HepG2 (cell line): ENCODE results near the gene UBXN1. TPM values are rescaled to one million over a fixed set of nuclear protein-coding genes. Genes with fewer than 3 reads are reported as not detected.

ENCODE experiments used
- ATAC-seq: fragments of 200-7000 bp; cut with Tn5 transposase; 3 replicates; pipeline ENCODE4 v1.9.1; 2020; ENCODE audit warnings: mild to moderate bottlenecking, moderate library complexity
- BruUV-seq: library from RNA; stranded (reverse); fragments of 400-500 nt; replicated peaks from 2 replicates; lab custom pipeline; 2021; lab: Mats Ljungman, UMichigan
- CTCF ChIA-PET: fragments of 300-600 bp; formaldehyde crosslinking; extraction: SDS; loops from one replicate; lab custom pipeline; 2021; ENCODE audit warnings: low total read pairs, inconsistent platforms, low intra/inter-chr PET ratio; lab: Yijun Ruan, JAX
- POLR2A ChIA-PET: fragments of 350-600 bp; sonication (Branson Sonifier 250); formaldehyde crosslinking; loops from one replicate; lab custom pipeline; 2020; ENCODE audit warnings: antibody characterized with exemption, inconsistent platforms; lab: Yijun Ruan, JAX
- DNase-seq: peaks from one replicate; pipeline ENCODE4 v3.0.0-alpha.2; 2015; ENCODE audit warnings: low spot score
- FAIRE-seq: peaks from 3 replicates; lab custom pipeline; 2011; peaks lifted over from hg19 to GRCh38; lab: Jason Lieb, UNC
- H2AFZ ChIP-seq: one replicate; pipeline ENCODE4 v1.6.1; 2011; ENCODE audit warnings: low read length, inconsistent platforms
- H3K27ac ChIP-seq: fragments of 300-600 bp; 3 replicates; pipeline ENCODE4 v1.8.0; 2011; ENCODE audit warnings: mixed run types, mild to moderate bottlenecking, mixed read lengths, low read length, inconsistent platforms; ENCODE audit not compliant: insufficient read depth; ENCODE audit errors: extremely low read length
- H3K27me3 ChIP-seq, 2 experiments: fragments of 200-600 bp in 1 of 2; 2 replicates in 1 of 2; 3 replicates in 1 of 2; pipeline versions ENCODE4 v1.6.0 to v1.8.0; 2011; ENCODE audit warnings: low read length in 2 of 2, mild to moderate bottlenecking in 2 of 2, moderate library complexity in 2 of 2, inconsistent platforms in 1 of 2; ENCODE audit not compliant: insufficient read depth in 2 of 2, control insufficient read depth in 1 of 2
- H3K36me3 ChIP-seq, 2 experiments: fragments of 200-600 bp in 1 of 2; replicated peaks in 1 of 2; 2 replicates in 1 of 2; 3 replicates in 1 of 2; pipeline versions ENCODE4 v1.5.1 to v1.8.0; 2011; ENCODE audit warnings: low read length in 2 of 2, inconsistent platforms in 1 of 2; ENCODE audit not compliant: insufficient read depth in 2 of 2, control insufficient read depth in 1 of 2
- H3K4me1 ChIP-seq: 2 replicates; pipeline ENCODE4 v1.5.1; 2012; ENCODE audit warnings: low read length, inconsistent platforms; ENCODE audit not compliant: insufficient read depth
- H3K4me2 ChIP-seq: 2 replicates; pipeline ENCODE4 v1.6.0; 2011; ENCODE audit warnings: low read depth, low read length, inconsistent platforms
- H3K4me3 ChIP-seq, 3 experiments: fragments of 200-600 bp in 1 of 3; sonication (generic), shearing (Covaris generic) in 1 of 3; replicated peaks in 1 of 3; 2 replicates each; pipeline ENCODE4 v1.5.1; 2011 to 2016; ENCODE audit warnings: low read length in 3 of 3, inconsistent platforms in 2 of 3, low read depth in 2 of 3, mild to moderate bottlenecking in 2 of 3, control low read depth in 1 of 3, mixed read lengths in 1 of 3; ENCODE audit not compliant: insufficient read depth in 1 of 3
- H3K79me2 ChIP-seq: one replicate; pipeline ENCODE4 v1.6.1; 2011; ENCODE audit warnings: low read length, inconsistent platforms; ENCODE audit not compliant: insufficient read depth
- H3K9ac ChIP-seq: 2 replicates; pipeline ENCODE4 v1.6.0; 2011; ENCODE audit warnings: mild to moderate bottlenecking, low read depth, low read length, inconsistent platforms; ENCODE audit not compliant: insufficient read depth
- H3K9me3 ChIP-seq: 2 replicates; pipeline ENCODE4 v1.5.1; 2012; ENCODE audit warnings: mild to moderate bottlenecking, low read length
- H4K20me1 ChIP-seq: 2 replicates; pipeline ENCODE4 v1.6.0; 2011; ENCODE audit warnings: inconsistent platforms, mild to moderate bottlenecking, low read length, moderate library complexity; ENCODE audit not compliant: insufficient read depth
- EP300 ChIP-seq, 3 experiments: sonication (generic) in 1 of 3; formaldehyde crosslinking in 1 of 3; IDR thresholded peaks; 2 replicates each; pipeline versions ENCODE4 v1.5.1 to v1.6.1; 2011 to 2020; ENCODE audit warnings: low read depth in 2 of 3, low read length in 2 of 3, borderline replicate concordance in 1 of 3, improper control_type of control experiment in 1 of 3, mild to moderate bottlenecking in 1 of 3, missing genetic modification reagents in 1 of 3, moderate library complexity in 1 of 3
- KDM2A ChIP-seq: sonication (generic); formaldehyde crosslinking; IDR thresholded peaks from 2 replicates; pipeline ENCODE4 v1.4.0; 2020; ENCODE audit warnings: low read depth, missing genetic modification reagents, borderline replicate concordance
- KLF9 ChIP-seq: IDR thresholded peaks from 2 replicates; pipeline ENCODE4 v1.6.1; 2016; ENCODE audit warnings: low read depth
- MAFF ChIP-seq: IDR thresholded peaks from 2 replicates; pipeline ENCODE4 v1.6.1; 2011; ENCODE audit warnings: low read depth, low read length, improper control_type of control experiment
- MAZ ChIP-seq, 2 experiments: sonication (generic) in 1 of 2; formaldehyde crosslinking in 1 of 2; IDR thresholded peaks; 2 replicates each; pipeline versions ENCODE4 v1.5.0 to v1.6.1; 2012 to 2020; ENCODE audit warnings: low read depth in 2 of 2, mild to moderate bottlenecking in 2 of 2, borderline replicate concordance in 1 of 2, improper control_type of control experiment in 1 of 2, low read length in 1 of 2, missing genetic modification reagents in 1 of 2, moderate library complexity in 1 of 2
- MXI1 ChIP-seq: IDR thresholded peaks from 3 replicates; pipeline ENCODE4 v1.6.1; 2012; ENCODE audit warnings: low read depth, low read length, inconsistent platforms, borderline replicate concordance
- NCOA2 ChIP-seq: sonication (generic); formaldehyde crosslinking; IDR thresholded peaks from 2 replicates; pipeline ENCODE4 v1.8.0; 2022; ENCODE audit warnings: inconsistent platforms
- PLRG1 ChIP-seq: fragments of 450-650 bp; conservative IDR thresholded peaks from 2 replicates; pipeline ENCODE4 v1.6.1; 2016
- POLR2AphosphoS5 ChIP-seq: IDR thresholded peaks from 2 replicates; pipeline ENCODE4 v1.6.1; 2012; ENCODE audit warnings: low read depth, low read length
- REL ChIP-seq: sonication (generic); formaldehyde crosslinking; conservative IDR thresholded peaks from 2 replicates; pipeline ENCODE4 v1.8.0; 2022; ENCODE audit warnings: mild to moderate bottlenecking, missing genetic modification reagents, moderate library complexity
- RNF2 ChIP-seq: fragments of 450-650 bp; conservative IDR thresholded peaks from 2 replicates; pipeline ENCODE4 v1.6.1; 2016; ENCODE audit warnings: low read depth
- RXRB ChIP-seq: IDR thresholded peaks from 2 replicates; pipeline ENCODE4 v1.6.1; 2016; ENCODE audit warnings: borderline replicate concordance, missing genetic modification reagents, missing compliant biosample characterization
- ZNF224 ChIP-seq: sonication (generic); formaldehyde crosslinking; IDR thresholded peaks from 2 replicates; pipeline ENCODE4 v1.5.0; 2020; ENCODE audit warnings: mild to moderate bottlenecking, missing genetic modification reagents
- ZNF33A ChIP-seq: sonication (generic); formaldehyde crosslinking; IDR thresholded peaks from 2 replicates; pipeline ENCODE4 v1.5.1; 2020; ENCODE audit warnings: missing genetic modification reagents, mild to moderate bottlenecking, moderate library complexity, borderline replicate concordance
- ZNF34 ChIP-seq: sonication (generic); formaldehyde crosslinking; IDR thresholded peaks from 2 replicates; pipeline ENCODE4 v1.4.0; 2020; ENCODE audit warnings: mild to moderate bottlenecking, missing genetic modification reagents, borderline replicate concordance
- ZNF646 ChIP-seq: sonication (generic); formaldehyde crosslinking; IDR thresholded peaks from 2 replicates; pipeline ENCODE4 v1.9.0; 2021; ENCODE audit warnings: mild to moderate bottlenecking, missing genetic modification reagents
- WGBS: methylation state at CpG from one replicate; pipeline ENCODE4 v1.1.6; 2017; ENCODE audit warnings: low lambda C conversion rate; 5-methylcytosine and 5-hydroxymethylcytosine counted together
- in situ Hi-C: cut with HindIII; loops from 2 replicates; pipeline ENCODE4 v1.10.0; 2017; ENCODE audit warnings: low pct_unique_long_range_greater_than_20kb; ENCODE audit not compliant: extremely low pct_ligation_motif_present
- intact Hi-C: fragments of 100-400 bp; cut with micrococcal nuclease; formaldehyde crosslinking; loops from one replicate; pipeline ENCODE4 v1.10.0; 2022; ENCODE audit not compliant: unreplicated experiment
- polyA plus RNA-seq, 8 experiments: library from polyadenylated mRNA; depleted of rRNA in 3 of 8; stranded (reverse) in 7 of 8; unstranded in 1 of 8; fragments of >200 nt; fragmentation: Illumina TruSeq in 4 of 8; extraction: Trizol in 4 of 8; gene quantifications; 2 replicates each; pipeline versions ENCODE4 v1.2.1 to v1.2.3, GENCODE V29; 2011 to 2016; ENCODE audit warnings: low read depth in 4 of 8, missing spikeins in 1 of 8, mixed read lengths in 1 of 8; ENCODE audit not compliant: insufficient read depth in 1 of 8
- total RNA-seq, 5 experiments: library from RNA; depleted of rRNA; stranded (reverse); fragments of >200 nt; fragmentation: Illumina TruSeq; extraction: Trizol; gene quantifications; 2 replicates each; pipeline ENCODE4 v1.2.3, GENCODE V29; 2016; ENCODE audit warnings: low read depth in 1 of 5
- TF ChIP-seq, protein P1 (sequence below): sonication (generic); formaldehyde crosslinking; IDR thresholded peaks from 2 replicates; pipeline ENCODE4 v1.8.0; 2022; ENCODE audit warnings: missing genetic modification reagents, mild to moderate bottlenecking, borderline replicate concordance

UBXN1 gene
- total and polyA plus RNA-seq, 2 of the 13 experiments (the other 11 are each of a cell fraction or from before 2014, with no cell fraction given): 47.5 to 52.4 TPM

DNA sequence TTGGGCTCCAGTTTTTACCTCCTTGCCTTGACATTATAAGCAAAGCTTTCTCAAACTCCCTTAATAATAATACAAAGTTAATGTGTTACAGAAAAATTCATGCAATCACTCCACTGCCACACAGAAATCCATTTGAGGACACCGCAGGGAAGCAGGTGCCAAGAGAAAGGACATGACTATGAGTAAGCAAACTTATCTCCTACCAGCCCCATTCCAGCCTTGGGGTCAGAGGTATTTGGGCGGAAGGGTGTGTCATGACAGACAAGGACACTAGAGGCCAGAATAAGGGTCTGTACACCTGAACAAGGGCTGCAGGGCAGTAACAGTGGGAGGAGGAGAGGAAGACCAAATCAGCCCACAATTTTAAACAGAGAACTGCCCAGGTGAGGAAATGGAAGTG, 34.5 kb upstream of the UBXN1 start (continued):
- no peak for TF ChIP-seq ZNF646 (CRISPR knock-in tag)
- TF ChIP-seq POLR2AphosphoS5: peak; percentile 20; the same call in 1 of the 2 replicates
- no peak for TF ChIP-seq MAZ (IDR thresholded peaks at IDR 0.05; ENCODE audit: borderline replicate concordance, low read depth, low read length)
- TF ChIP-seq MAZ (CRISPR knock-in tag; IDR thresholded peaks at IDR 0.05; ENCODE audit: low read depth): no peak
- TF ChIP-seq ZNF224 (CRISPR knock-in tag): no peak

DNA sequence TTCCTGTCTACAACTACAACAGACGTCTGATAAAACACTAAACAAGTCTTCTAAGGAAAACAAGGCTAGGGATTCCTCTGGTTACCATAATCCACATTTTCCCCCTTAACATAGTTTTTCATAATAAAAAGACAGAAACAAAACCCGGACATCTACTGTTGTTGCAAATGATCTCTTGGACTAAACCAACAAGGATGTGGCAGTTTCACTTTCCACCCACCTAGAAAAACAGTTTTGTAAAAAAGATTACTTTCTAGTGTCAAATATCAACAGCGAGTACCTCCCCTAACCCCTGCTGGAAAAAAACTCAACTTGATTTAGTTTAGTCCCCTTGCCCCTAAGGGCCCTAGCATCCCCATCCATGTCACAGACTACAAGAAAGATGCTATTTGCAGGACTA, 34.0 kb upstream of the UBXN1 start:
- Histone ChIP-seq H4K20me1 (no peaks in the 10 kb centered on the region; the same call in 1 of the 2 replicates), H3K4me3 (no peak overlapping the region), H3K79me2 (peaks cover 5% of the 10 kb centered on the region), H2AFZ (no peak overlapping the region), H3K9me3 (no peaks in the 10 kb centered on the region), H3K27me3 (no peaks in the 10 kb centered on the region), H3K27ac (peak overlapping the region; percentile 30), H3K4me1 (no peaks in the 10 kb centered on the region), H3K36me3 (peaks cover 28 to 86% of the 10 kb centered on the region in 2 experiments), H3K9ac (no peak overlapping the region), H3K4me2 (no peak overlapping the region)
- ChIA-PET CTCF (no interaction called here), POLR2A (interaction anchor here (1.5 kb wide), 1 partner anchor 60 kb away, joined by 3 read pairs; the partner anchor contains the start of gene INTS5)
- FAIRE-seq (no peak), DNase-seq (no peak), ATAC-seq (no peak)
- in situ Hi-C loops (no loop called here), intact Hi-C loops (no loop called here)
- WGBS: 91% methylated on average over 3 of the region's 3 CpGs
- no TSS peak for BruUV-seq
- TF ChIP-seq, protein P1, sequence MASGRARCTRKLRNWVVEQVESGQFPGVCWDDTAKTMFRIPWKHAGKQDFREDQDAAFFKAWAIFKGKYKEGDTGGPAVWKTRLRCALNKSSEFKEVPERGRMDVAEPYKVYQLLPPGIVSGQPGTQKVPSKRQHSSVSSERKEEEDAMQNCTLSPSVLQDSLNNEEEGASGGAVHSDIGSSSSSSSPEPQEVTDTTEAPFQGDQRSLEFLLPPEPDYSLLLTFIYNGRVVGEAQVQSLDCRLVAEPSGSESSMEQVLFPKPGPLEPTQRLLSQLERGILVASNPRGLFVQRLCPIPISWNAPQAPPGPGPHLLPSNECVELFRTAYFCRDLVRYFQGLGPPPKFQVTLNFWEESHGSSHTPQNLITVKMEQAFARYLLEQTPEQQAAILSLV (CRISPR knock-in tag): no peak
- no peak for TF ChIP-seq RXRB (CRISPR knock-in tag)
- TF ChIP-seq RNF2: no peak
- TF ChIP-seq MXI1: no peak
- no peak for TF ChIP-seq ZNF34 (CRISPR knock-in tag)
- TF ChIP-seq KDM2A (CRISPR knock-in tag): no peak
- TF ChIP-seq EP300 (IDR thresholded peaks at IDR 0.05; ENCODE audit: low read depth in 2 of 2, low read length in 2 of 2): no peak
- TF ChIP-seq EP300 (CRISPR knock-in tag; IDR thresholded peaks at IDR 0.05; ENCODE audit: borderline replicate concordance): no peak
- no peak for TF ChIP-seq PLRG1
- no peak for TF ChIP-seq NCOA2
- no peak for TF ChIP-seq MAFF
- TF ChIP-seq KLF9: no peak
- no peak for TF ChIP-seq REL (CRISPR knock-in tag)
- no peak for TF ChIP-seq ZNF33A (CRISPR knock-in tag)
